Kidney epithelial cell (primary cell): Measurements from ENCODE around the gene COX6B1. TPM values are rescaled to one million over a fixed set of nuclear protein-coding genes. Genes with fewer than 3 reads are reported as not detected.

ENCODE experiments used
- DNase-seq: peaks from one replicate; pipeline ENCODE4 v3.0.0-alpha.2; 2010; ENCODE audit warnings: low read depth
- H3K27me3 ChIP-seq: 2 replicates; pipeline ENCODE4 v1.6.0; 2011; ENCODE audit warnings: low read length; ENCODE audit not compliant: control insufficient read depth, insufficient read depth
- H3K36me3 ChIP-seq: 2 replicates; pipeline ENCODE4 v1.5.1; 2011; ENCODE audit warnings: low read length; ENCODE audit not compliant: control insufficient read depth, insufficient read depth
- H3K4me3 ChIP-seq: 2 replicates; pipeline ENCODE4 v1.5.1; 2011; ENCODE audit warnings: low read depth, mild to moderate bottlenecking, control low read depth, low read length
- total RNA-seq: library from RNA; depleted of rRNA; stranded (reverse); fragments of >200 nt; gene quantifications from 2 replicates; pipeline ENCODE4 v1.2.3, GENCODE V29; 2015
- TF ChIP-seq, protein P1 (sequence below): IDR thresholded peaks from 2 replicates; pipeline ENCODE4 v1.5.1; 2011; ENCODE audit warnings: mild to moderate bottlenecking, moderate library complexity, low read length, control low read depth, inconsistent platforms; ENCODE audit not compliant: insufficient read depth, poor library complexity, severe bottlenecking

Gene COX6B1
- total RNA-seq, 1 donor from 2014 or later, result 569 TPM

DNA sequence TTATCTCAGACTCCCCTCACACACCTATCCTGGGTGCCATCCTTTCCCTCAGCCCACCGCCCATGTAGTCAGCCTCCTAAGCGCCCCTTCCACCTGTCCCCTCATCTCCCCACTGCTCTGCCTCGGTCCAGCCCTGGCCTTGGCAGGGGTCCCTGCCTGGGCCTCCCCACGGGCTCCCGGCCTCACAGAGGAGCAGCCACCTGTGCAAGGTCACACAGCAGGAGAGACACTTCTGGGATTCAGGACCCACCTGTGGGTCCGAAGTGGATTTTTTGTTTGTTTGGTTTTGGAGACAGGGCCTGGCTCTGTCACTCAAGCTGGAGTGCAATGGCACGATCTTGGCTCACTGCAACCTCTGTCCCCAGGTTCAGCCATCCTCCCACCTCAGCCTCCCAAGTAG lies 17.5 kb downstream of the COX6B1 start:
- TF ChIP-seq, protein P1, sequence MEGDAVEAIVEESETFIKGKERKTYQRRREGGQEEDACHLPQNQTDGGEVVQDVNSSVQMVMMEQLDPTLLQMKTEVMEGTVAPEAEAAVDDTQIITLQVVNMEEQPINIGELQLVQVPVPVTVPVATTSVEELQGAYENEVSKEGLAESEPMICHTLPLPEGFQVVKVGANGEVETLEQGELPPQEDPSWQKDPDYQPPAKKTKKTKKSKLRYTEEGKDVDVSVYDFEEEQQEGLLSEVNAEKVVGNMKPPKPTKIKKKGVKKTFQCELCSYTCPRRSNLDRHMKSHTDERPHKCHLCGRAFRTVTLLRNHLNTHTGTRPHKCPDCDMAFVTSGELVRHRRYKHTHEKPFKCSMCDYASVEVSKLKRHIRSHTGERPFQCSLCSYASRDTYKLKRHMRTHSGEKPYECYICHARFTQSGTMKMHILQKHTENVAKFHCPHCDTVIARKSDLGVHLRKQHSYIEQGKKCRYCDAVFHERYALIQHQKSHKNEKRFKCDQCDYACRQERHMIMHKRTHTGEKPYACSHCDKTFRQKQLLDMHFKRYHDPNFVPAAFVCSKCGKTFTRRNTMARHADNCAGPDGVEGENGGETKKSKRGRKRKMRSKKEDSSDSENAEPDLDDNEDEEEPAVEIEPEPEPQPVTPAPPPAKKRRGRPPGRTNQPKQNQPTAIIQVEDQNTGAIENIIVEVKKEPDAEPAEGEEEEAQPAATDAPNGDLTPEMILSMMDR, result no peak
- DNase-seq, result no peak
- H3K36me3 ChIP-seq, result no peaks in the 10 kb centered on the region

DNA sequence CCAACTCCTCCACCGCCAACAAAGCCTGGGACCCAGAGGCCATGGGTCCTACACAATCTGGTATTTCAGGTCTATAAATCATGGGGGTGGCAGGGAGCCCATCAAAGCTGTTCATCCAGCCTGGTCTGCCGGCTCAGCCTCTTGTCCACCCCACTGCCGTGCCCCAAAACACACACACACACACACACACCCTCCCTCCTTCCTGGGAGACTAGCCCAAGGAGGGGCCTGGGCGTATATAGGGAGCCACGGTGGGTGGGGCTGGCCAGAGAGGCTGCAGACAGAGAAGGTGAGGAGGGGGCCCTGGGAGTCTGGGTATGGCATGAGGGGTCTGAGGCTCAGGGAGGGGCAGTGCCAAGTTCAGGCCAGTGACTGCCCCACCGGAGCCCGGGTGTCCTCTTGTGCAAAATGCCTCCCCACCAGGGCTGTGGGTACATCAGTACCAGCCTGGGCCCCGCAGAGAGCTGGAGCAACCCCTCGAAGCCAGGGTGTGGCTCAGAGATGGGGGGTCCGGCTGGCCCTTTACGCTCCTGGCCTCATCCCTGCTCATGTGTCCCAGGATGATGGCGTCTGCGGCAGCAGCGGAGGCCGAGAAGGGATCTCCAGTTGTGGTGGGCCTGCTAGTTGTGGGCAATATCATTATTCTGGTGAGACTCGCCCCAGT lies 18.3 kb downstream of the COX6B1 start, which contains the start of gene UPK1A:
TSS of gene UPK1A (plus strand) at position 267 of the 663 bp plus-strand sequence. CDS start at position 563, 296 bp downstream.
- H3K36me3 ChIP-seq, result no peaks in the 10 kb centered on the region
- DNase-seq, result no peak
- TF ChIP-seq, protein P1, result no peak
- no peak within 1 kb of the TSS for H3K4me3 ChIP-seq
- peaks cover 8% of the 10 kb centered on the region for H3K27me3 ChIP-seq

More for the DNA sequence above, 17.5 kb downstream of the COX6B1 start:
- H3K4me3 ChIP-seq, result no peak overlapping the region
- H3K27me3 ChIP-seq, result peaks cover 8% of the 10 kb centered on the region

DNA sequence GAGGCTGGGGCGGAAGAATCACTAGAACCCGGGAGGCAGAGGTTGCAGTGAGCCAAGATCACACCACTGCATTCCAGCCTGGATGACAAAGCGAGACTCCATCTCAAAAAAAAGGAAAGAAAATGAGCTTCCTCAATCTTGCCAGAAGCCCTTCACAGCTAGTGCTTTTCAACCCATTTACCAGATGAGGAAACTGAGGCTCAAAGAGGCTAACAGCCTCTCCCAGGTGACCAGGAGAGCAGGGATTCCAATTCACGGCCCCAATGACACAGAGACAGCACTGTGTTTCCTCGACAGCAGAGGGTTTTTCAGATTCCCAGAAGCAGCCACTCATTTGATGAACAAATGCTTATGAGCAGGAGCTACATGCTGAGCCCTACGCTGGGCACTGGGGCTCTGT lies 21.4 kb downstream of the COX6B1 start:
- Histone ChIP-seq H3K4me3 (no peak overlapping the region), H3K36me3 (no peaks in the 10 kb centered on the region), H3K27me3 (peaks cover 14% of the 10 kb centered on the region)
- DNase-seq, result no peak
- TF ChIP-seq, protein P1, result no peak

DNA sequence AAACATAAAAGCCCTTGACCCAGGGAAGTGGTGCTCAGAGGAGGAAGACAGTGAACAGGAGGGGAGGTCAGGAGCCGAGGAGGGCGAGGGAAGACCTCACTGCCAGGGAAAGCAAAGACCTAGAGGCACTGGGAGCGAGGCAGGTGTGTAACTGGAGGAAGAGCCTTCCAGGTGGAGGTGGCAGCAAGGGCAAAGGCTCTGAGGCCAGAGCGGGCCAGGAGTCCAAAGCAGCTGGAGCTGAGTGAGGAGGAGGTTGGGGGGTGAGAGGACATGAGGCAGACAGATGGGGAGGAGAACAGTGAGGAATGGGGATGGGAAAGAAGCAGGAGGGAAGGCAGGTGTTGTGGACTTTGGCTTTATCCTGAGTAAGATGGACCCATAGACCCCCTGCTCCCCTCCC lies 21.9 kb downstream of the COX6B1 start:
- TF ChIP-seq, protein P1, result no peak

DNA sequence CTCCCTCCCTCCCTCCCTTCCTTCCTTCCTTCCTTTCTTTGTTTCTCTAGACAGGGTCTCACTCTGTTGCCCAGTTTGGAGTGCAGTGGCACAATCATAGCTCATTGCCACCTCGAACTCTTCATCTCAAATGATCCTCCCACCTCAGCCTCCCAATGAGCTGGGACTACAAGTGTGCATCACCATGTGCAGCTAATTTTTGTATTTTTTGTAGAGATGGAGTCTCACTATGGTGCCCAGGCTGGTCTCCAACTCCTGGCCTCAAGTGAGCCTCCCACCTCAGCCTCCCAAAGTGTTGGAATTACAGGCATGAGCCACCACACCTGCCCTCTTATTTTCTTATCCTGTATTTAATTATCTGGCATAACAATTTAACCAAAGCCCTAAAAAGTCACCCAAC lies 22.6 kb downstream of the COX6B1 start:
- Histone ChIP-seq H3K27me3 (peaks cover 14% of the 10 kb centered on the region), H3K36me3 (no peaks in the 10 kb centered on the region), H3K4me3 (no peak overlapping the region)
- TF ChIP-seq, protein P1, result no peak
- DNase-seq, result no peak

More for the DNA sequence above, 21.9 kb downstream of the COX6B1 start:
- Histone ChIP-seq H3K27me3 (peaks cover 14% of the 10 kb centered on the region), H3K36me3 (no peaks in the 10 kb centered on the region), H3K4me3 (no peak overlapping the region)
- DNase-seq, result no peak

DNA sequence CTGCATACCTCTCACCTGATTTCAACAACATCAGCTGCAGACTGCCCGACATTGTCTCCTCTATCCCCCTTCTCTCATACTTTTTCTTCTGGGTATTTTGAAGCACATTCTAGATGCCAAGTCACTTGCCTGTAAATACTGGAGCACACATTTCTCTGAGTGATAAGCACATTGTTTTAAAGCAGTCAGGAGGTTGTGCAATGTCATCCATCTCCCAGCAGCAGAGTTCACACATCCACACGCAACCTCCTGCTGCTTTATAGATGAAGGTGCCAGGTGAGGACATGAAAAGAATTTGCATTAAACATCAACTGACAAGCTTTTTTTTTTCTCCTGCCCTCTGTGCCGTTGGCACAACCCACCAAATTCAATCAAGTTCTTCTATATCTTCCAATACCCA lies 23.7 kb downstream of the COX6B1 start:
- no peak for DNase-seq
- peaks cover 16% of the 10 kb centered on the region for H3K27me3 ChIP-seq
- TF ChIP-seq, protein P1, result no peak
- H3K4me3 ChIP-seq, result no peak overlapping the region
- no peaks in the 10 kb centered on the region for H3K36me3 ChIP-seq
